HepG2 (cell line): ENCODE data around the gene DMXL2. TPM values are rescaled to one million over a fixed set of nuclear protein-coding genes. Genes with fewer than 3 reads are reported as not detected.

Source experiments
- ATAC-seq: fragments of 200-7000 bp; cut with Tn5 transposase; 3 replicates; pipeline ENCODE4 v1.9.1; 2020; ENCODE audit warnings: mild to moderate bottlenecking, moderate library complexity
- BruUV-seq: library from RNA; stranded (reverse); fragments of 400-500 nt; replicated peaks from 2 replicates; lab custom pipeline; 2021; lab: Mats Ljungman, UMichigan
- CTCF ChIA-PET: fragments of 300-600 bp; formaldehyde crosslinking; extraction: SDS; loops from one replicate; lab custom pipeline; 2021; ENCODE audit warnings: low total read pairs, inconsistent platforms, low intra/inter-chr PET ratio; lab: Yijun Ruan, JAX
- POLR2A ChIA-PET: fragments of 350-600 bp; sonication (Branson Sonifier 250); formaldehyde crosslinking; loops from one replicate; lab custom pipeline; 2020; ENCODE audit warnings: antibody characterized with exemption, inconsistent platforms; lab: Yijun Ruan, JAX
- DNase-seq: peaks from one replicate; pipeline ENCODE4 v3.0.0-alpha.2; 2015; ENCODE audit warnings: low spot score
- FAIRE-seq: peaks from 3 replicates; lab custom pipeline; 2011; peaks lifted over from hg19 to GRCh38; lab: Jason Lieb, UNC
- H2AFZ ChIP-seq: one replicate; pipeline ENCODE4 v1.6.1; 2011; ENCODE audit warnings: low read length, inconsistent platforms
- H3K27ac ChIP-seq: fragments of 300-600 bp; 3 replicates; pipeline ENCODE4 v1.8.0; 2011; ENCODE audit warnings: mixed run types, mild to moderate bottlenecking, mixed read lengths, low read length, inconsistent platforms; ENCODE audit not compliant: insufficient read depth; ENCODE audit errors: extremely low read length
- H3K27me3 ChIP-seq, 2 experiments: fragments of 200-600 bp in 1 of 2; 2 replicates in 1 of 2; 3 replicates in 1 of 2; pipeline versions ENCODE4 v1.6.0 to v1.8.0; 2011; ENCODE audit warnings: low read length in 2 of 2, mild to moderate bottlenecking in 2 of 2, moderate library complexity in 2 of 2, inconsistent platforms in 1 of 2; ENCODE audit not compliant: insufficient read depth in 2 of 2, control insufficient read depth in 1 of 2
- H3K36me3 ChIP-seq, 2 experiments: fragments of 200-600 bp in 1 of 2; replicated peaks in 1 of 2; 2 replicates in 1 of 2; 3 replicates in 1 of 2; pipeline versions ENCODE4 v1.5.1 to v1.8.0; 2011; ENCODE audit warnings: low read length in 2 of 2, inconsistent platforms in 1 of 2; ENCODE audit not compliant: insufficient read depth in 2 of 2, control insufficient read depth in 1 of 2
- H3K4me1 ChIP-seq: 2 replicates; pipeline ENCODE4 v1.5.1; 2012; ENCODE audit warnings: low read length, inconsistent platforms; ENCODE audit not compliant: insufficient read depth
- H3K4me2 ChIP-seq: 2 replicates; pipeline ENCODE4 v1.6.0; 2011; ENCODE audit warnings: low read depth, low read length, inconsistent platforms
- H3K4me3 ChIP-seq, 3 experiments: fragments of 200-600 bp in 1 of 3; sonication (generic), shearing (Covaris generic) in 1 of 3; replicated peaks in 1 of 3; 2 replicates each; pipeline ENCODE4 v1.5.1; 2011 to 2016; ENCODE audit warnings: low read length in 3 of 3, inconsistent platforms in 2 of 3, low read depth in 2 of 3, mild to moderate bottlenecking in 2 of 3, control low read depth in 1 of 3, mixed read lengths in 1 of 3; ENCODE audit not compliant: insufficient read depth in 1 of 3
- H3K79me2 ChIP-seq: one replicate; pipeline ENCODE4 v1.6.1; 2011; ENCODE audit warnings: low read length, inconsistent platforms; ENCODE audit not compliant: insufficient read depth
- H3K9ac ChIP-seq: 2 replicates; pipeline ENCODE4 v1.6.0; 2011; ENCODE audit warnings: mild to moderate bottlenecking, low read depth, low read length, inconsistent platforms; ENCODE audit not compliant: insufficient read depth
- H3K9me3 ChIP-seq: 2 replicates; pipeline ENCODE4 v1.5.1; 2012; ENCODE audit warnings: mild to moderate bottlenecking, low read length
- H4K20me1 ChIP-seq: 2 replicates; pipeline ENCODE4 v1.6.0; 2011; ENCODE audit warnings: inconsistent platforms, mild to moderate bottlenecking, low read length, moderate library complexity; ENCODE audit not compliant: insufficient read depth
- ARNT2 ChIP-seq: sonication (generic); formaldehyde crosslinking; IDR thresholded peaks from 2 replicates; pipeline ENCODE4 v1.8.0; 2022; ENCODE audit warnings: mild to moderate bottlenecking, low read depth, missing genetic modification reagents, moderate library complexity
- KDM3A ChIP-seq: IDR thresholded peaks from 2 replicates; pipeline ENCODE4 v1.6.1; 2018; ENCODE audit warnings: low read depth, missing compliant biosample characterization
- KMT2A ChIP-seq: sonication (generic); formaldehyde crosslinking; IDR thresholded peaks from 2 replicates; pipeline ENCODE4 v1.4.0; 2020; ENCODE audit warnings: missing genetic modification reagents
- MAFF ChIP-seq: IDR thresholded peaks from 2 replicates; pipeline ENCODE4 v1.6.1; 2011; ENCODE audit warnings: low read depth, low read length, improper control_type of control experiment
- MAFK ChIP-seq, 2 experiments: IDR thresholded peaks in 1 of 2; conservative IDR thresholded peaks in 1 of 2; 2 replicates each; pipeline ENCODE4 v1.6.1; 2011; ENCODE audit warnings: improper control_type of control experiment in 2 of 2, low read length in 2 of 2
- MED13 ChIP-seq: sonication (generic); formaldehyde crosslinking; IDR thresholded peaks from 2 replicates; pipeline ENCODE4 v1.5.0; 2020; ENCODE audit warnings: missing genetic modification reagents
- MTF1 ChIP-seq: sonication (generic); formaldehyde crosslinking; IDR thresholded peaks from 2 replicates; pipeline ENCODE4 v1.5.0; 2020; ENCODE audit warnings: missing genetic modification reagents
- NCOA2 ChIP-seq: sonication (generic); formaldehyde crosslinking; IDR thresholded peaks from 2 replicates; pipeline ENCODE4 v1.8.0; 2022; ENCODE audit warnings: inconsistent platforms
- POLR2A ChIP-seq, 2 experiments: IDR thresholded peaks; 2 replicates each; pipeline ENCODE4 v1.6.1; 2011; ENCODE audit warnings: low read depth in 2 of 2, low read length in 2 of 2, mild to moderate bottlenecking in 1 of 2, moderate library complexity in 1 of 2; ENCODE audit not compliant: insufficient read depth in 1 of 2
- TSC22D2 ChIP-seq: sonication (generic); formaldehyde crosslinking; IDR thresholded peaks from 2 replicates; pipeline ENCODE4 v1.5.1; 2020; ENCODE audit warnings: missing genetic modification reagents, mild to moderate bottlenecking, borderline replicate concordance
- ZFAT ChIP-seq: sonication (generic); formaldehyde crosslinking; conservative IDR thresholded peaks from 2 replicates; pipeline ENCODE4 v1.8.1; 2023; ENCODE audit warnings: missing genetic modification reagents, inconsistent platforms
- ZNF34 ChIP-seq: sonication (generic); formaldehyde crosslinking; IDR thresholded peaks from 2 replicates; pipeline ENCODE4 v1.4.0; 2020; ENCODE audit warnings: mild to moderate bottlenecking, missing genetic modification reagents, borderline replicate concordance
- ZNF354B ChIP-seq: sonication (generic); formaldehyde crosslinking; IDR thresholded peaks from 2 replicates; pipeline ENCODE4 v1.8.0; 2022; ENCODE audit warnings: mild to moderate bottlenecking, missing genetic modification reagents
- ZNF547 ChIP-seq: sonication (generic); formaldehyde crosslinking; IDR thresholded peaks from 2 replicates; pipeline ENCODE4 v1.5.1; 2020; ENCODE audit warnings: mild to moderate bottlenecking, missing genetic modification reagents
- ZNF563 ChIP-seq: sonication (generic); formaldehyde crosslinking; IDR thresholded peaks from 2 replicates; pipeline ENCODE4 v1.8.0; 2022; ENCODE audit warnings: mild to moderate bottlenecking, moderate library complexity, missing genetic modification reagents
- ZNF766 ChIP-seq: sonication (generic); formaldehyde crosslinking; IDR thresholded peaks from 2 replicates; pipeline ENCODE4 v1.5.0; 2020; ENCODE audit warnings: missing genetic modification reagents, borderline replicate concordance
- WGBS: methylation state at CpG from one replicate; pipeline ENCODE4 v1.1.6; 2017; ENCODE audit warnings: low lambda C conversion rate; 5-methylcytosine and 5-hydroxymethylcytosine counted together
- in situ Hi-C: cut with HindIII; loops from 2 replicates; pipeline ENCODE4 v1.10.0; 2017; ENCODE audit warnings: low pct_unique_long_range_greater_than_20kb; ENCODE audit not compliant: extremely low pct_ligation_motif_present
- intact Hi-C: fragments of 100-400 bp; cut with micrococcal nuclease; formaldehyde crosslinking; loops from one replicate; pipeline ENCODE4 v1.10.0; 2022; ENCODE audit not compliant: unreplicated experiment
- polyA plus RNA-seq, 8 experiments: library from polyadenylated mRNA; depleted of rRNA in 3 of 8; stranded (reverse) in 7 of 8; unstranded in 1 of 8; fragments of >200 nt; fragmentation: Illumina TruSeq in 4 of 8; extraction: Trizol in 4 of 8; gene quantifications; 2 replicates each; pipeline versions ENCODE4 v1.2.1 to v1.2.3, GENCODE V29; 2011 to 2016; ENCODE audit warnings: low read depth in 4 of 8, missing spikeins in 1 of 8, mixed read lengths in 1 of 8; ENCODE audit not compliant: insufficient read depth in 1 of 8
- total RNA-seq, 5 experiments: library from RNA; depleted of rRNA; stranded (reverse); fragments of >200 nt; fragmentation: Illumina TruSeq; extraction: Trizol; gene quantifications; 2 replicates each; pipeline ENCODE4 v1.2.3, GENCODE V29; 2016; ENCODE audit warnings: low read depth in 1 of 5
- TF ChIP-seq, protein P1 (sequence below): sonication (generic); formaldehyde crosslinking; IDR thresholded peaks from 2 replicates; pipeline ENCODE4 v1.5.0; 2020; ENCODE audit warnings: missing genetic modification reagents
- TF ChIP-seq, protein P2 (sequence below): sonication (generic); IDR thresholded peaks from 2 replicates; pipeline ENCODE4 v1.6.1; 2016; ENCODE audit warnings: low read depth, borderline replicate concordance
- TF ChIP-seq, protein P3 (sequence below): sonication (generic); formaldehyde crosslinking; IDR thresholded peaks from 2 replicates; pipeline ENCODE4 v1.8.0; 2022; ENCODE audit warnings: mild to moderate bottlenecking, missing genetic modification reagents; ENCODE audit not compliant: insufficient replicate concordance

DMXL2 gene
- total and polyA plus RNA-seq, 2 of the 13 experiments (the other 11 are each of a cell fraction or from before 2014, with no cell fraction given), result 11.6 to 15.3 TPM

DNA sequence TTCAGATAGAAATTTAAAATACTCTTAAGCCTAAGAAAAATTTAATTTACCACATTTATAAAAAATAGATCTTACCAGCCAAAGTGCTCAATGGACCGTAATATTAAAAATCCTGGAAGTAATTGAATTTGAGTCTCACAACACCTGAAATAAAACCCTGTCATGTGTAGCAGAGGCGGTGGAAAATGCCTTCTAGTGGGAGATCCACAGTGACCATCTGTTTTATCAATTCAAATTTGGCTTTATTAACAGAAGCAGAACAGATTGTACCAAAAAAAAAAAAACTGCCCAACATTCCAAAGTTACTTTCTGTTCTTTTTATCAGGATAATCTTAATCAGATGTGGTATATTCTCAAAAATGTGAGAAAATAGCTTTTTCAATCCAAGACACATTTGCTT is 71.7 kb downstream of the DMXL2 start:
- Histone ChIP-seq H3K9ac (no peak overlapping the region), H4K20me1 (no peaks in the 10 kb centered on the region), H3K27me3 (no peaks in the 10 kb centered on the region), H3K4me2 (no peak overlapping the region), H3K27ac (no peak overlapping the region), H3K36me3 (no peaks in the 10 kb centered on the region), H2AFZ (no peak overlapping the region), H3K79me2 (no peaks in the 10 kb centered on the region), H3K4me1 (no peaks in the 10 kb centered on the region), H3K4me3 (no peak overlapping the region), H3K9me3 (no peaks in the 10 kb centered on the region)
- BruUV-seq, result no TSS peak
- ATAC-seq (no peak), DNase-seq (no peak), FAIRE-seq (no peak)
- in situ Hi-C loops, result no loop called here
- 98% methylated on average over 2 of the region's 2 CpGs for WGBS
- TF ChIP-seq MTF1 (CRISPR knock-in tag) (no peak), ZNF547 (CRISPR knock-in tag) (no peak), MED13 (CRISPR knock-in tag) (no peak), KDM3A (no peak), ARNT2 (CRISPR knock-in tag) (no peak), KMT2A (CRISPR knock-in tag) (no peak), NCOA2 (CRISPR knock-in tag) (no peak)
- TF ChIP-seq, protein P1, sequence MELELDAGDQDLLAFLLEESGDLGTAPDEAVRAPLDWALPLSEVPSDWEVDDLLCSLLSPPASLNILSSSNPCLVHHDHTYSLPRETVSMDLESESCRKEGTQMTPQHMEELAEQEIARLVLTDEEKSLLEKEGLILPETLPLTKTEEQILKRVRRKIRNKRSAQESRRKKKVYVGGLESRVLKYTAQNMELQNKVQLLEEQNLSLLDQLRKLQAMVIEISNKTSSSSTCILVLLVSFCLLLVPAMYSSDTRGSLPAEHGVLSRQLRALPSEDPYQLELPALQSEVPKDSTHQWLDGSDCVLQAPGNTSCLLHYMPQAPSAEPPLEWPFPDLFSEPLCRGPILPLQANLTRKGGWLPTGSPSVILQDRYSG (CRISPR knock-in tag), result no peak
- TF ChIP-seq, protein P2, sequence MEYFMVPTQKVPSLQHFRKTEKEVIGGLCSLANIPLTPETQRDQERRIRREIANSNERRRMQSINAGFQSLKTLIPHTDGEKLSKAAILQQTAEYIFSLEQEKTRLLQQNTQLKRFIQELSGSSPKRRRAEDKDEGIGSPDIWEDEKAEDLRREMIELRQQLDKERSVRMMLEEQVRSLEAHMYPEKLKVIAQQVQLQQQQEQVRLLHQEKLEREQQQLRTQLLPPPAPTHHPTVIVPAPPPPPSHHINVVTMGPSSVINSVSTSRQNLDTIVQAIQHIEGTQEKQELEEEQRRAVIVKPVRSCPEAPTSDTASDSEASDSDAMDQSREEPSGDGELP, result no peak
- POLR2A ChIA-PET, result no interaction called here
- intact Hi-C loops, result no loop called here
- CTCF ChIA-PET, result no interaction called here

DNA sequence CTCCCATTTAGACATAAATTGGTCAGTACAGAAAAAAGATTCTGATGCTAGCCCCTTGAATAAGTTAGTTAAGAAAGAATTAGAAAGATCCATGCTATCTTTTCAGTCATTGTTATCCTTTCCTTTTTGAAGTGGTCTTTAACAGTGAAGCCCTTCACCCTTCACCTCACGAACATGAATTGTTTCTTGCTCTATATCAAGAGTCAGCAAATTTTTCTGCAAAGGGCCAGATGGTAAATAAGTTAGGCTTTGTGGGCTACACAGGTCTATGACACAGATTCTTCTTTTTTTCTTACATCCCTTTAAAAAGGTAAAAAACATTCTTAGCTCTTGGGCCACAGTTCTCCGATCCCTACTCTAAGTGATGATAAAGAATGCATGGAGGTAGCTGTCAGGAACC is 74.9 kb downstream of the DMXL2 start:
- intact Hi-C loops (no loop called here), in situ Hi-C loops (no loop called here)
- FAIRE-seq (no peak), DNase-seq (no peak), ATAC-seq (no peak)
- H3K27ac ChIP-seq, result no peak overlapping the region
- no peaks in the 10 kb centered on the region for H4K20me1 ChIP-seq
- H3K27me3 ChIP-seq, result no peaks in the 10 kb centered on the region
- BruUV-seq, result no TSS peak
- H2AFZ ChIP-seq, result no peak overlapping the region
- POLR2A ChIA-PET, result no interaction called here
- H3K4me3 ChIP-seq, result no peak overlapping the region
- H3K79me2 ChIP-seq, result no peaks in the 10 kb centered on the region
- H3K4me2 ChIP-seq, result no peak overlapping the region
- no peaks in the 10 kb centered on the region for H3K9me3 ChIP-seq
- no peaks in the 10 kb centered on the region for H3K36me3 ChIP-seq
- CTCF ChIA-PET, result no interaction called here
- no peak overlapping the region for H3K9ac ChIP-seq
- 92% methylated on average over 2 of the region's 2 CpGs for WGBS
- no peaks in the 10 kb centered on the region for H3K4me1 ChIP-seq
- TF ChIP-seq ZNF563 (CRISPR knock-in tag) (no peak), TSC22D2 (CRISPR knock-in tag) (no peak), ZNF766 (CRISPR knock-in tag) (no peak), MAFK (conservative IDR thresholded peaks at IDR 0.05 in 1 of 2, IDR thresholded peaks at IDR 0.05 in 1 of 2; ENCODE audit: low read length in 2 of 2) (peak; percentile 40 to 72; a peak in 3 of 4 replicates), POLR2A (IDR thresholded peaks at IDR 0.05; ENCODE audit: insufficient read depth in 1 of 2, low read depth in 2 of 2, low read length in 2 of 2) (no peak), ZFAT (no peak), ZNF34 (CRISPR knock-in tag) (no peak), MAFF (0 out of 2 replicates have a peak, but pooled peaks have one; percentile 38), ZNF354B (CRISPR knock-in tag) (no peak)
- TF ChIP-seq, protein P3, sequence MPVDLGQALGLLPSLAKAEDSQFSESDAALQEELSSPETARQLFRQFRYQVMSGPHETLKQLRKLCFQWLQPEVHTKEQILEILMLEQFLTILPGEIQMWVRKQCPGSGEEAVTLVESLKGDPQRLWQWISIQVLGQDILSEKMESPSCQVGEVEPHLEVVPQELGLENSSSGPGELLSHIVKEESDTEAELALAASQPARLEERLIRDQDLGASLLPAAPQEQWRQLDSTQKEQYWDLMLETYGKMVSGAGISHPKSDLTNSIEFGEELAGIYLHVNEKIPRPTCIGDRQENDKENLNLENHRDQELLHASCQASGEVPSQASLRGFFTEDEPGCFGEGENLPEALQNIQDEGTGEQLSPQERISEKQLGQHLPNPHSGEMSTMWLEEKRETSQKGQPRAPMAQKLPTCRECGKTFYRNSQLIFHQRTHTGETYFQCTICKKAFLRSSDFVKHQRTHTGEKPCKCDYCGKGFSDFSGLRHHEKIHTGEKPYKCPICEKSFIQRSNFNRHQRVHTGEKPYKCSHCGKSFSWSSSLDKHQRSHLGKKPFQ (CRISPR knock-in tag), result no peak
